Cardiac fibroblast (primary cell): ENCODE results near the gene CHAT.
A peak's percentile ranks its signal among the peaks of the same experiment; 100 is the strongest.
"Not testable (repeated sequence)": the region's sequence is repeated elsewhere in the genome, so short reads cannot be mapped to it uniquely, and the experiment has no call there.

ENCODE experiments used
- DNase-seq, 2 donors: peaks; one replicate each; pipeline versions ENCODE4 v3.0.0 to v3.0.0-alpha.2; 2010; ENCODE audit warnings: low read depth in 2 of 2
- H3K4me3 ChIP-seq, 2 donors: replicated peaks in 1 of 2; 1 replicate in 1 of 2; 2 replicates in 1 of 2; pipeline ENCODE4 v1.5.1; 2011; ENCODE audit warnings: low read depth in 2 of 2, low read length in 2 of 2, mild to moderate bottlenecking in 2 of 2, moderate library complexity in 1 of 2
- TF ChIP-seq, protein P1 (sequence below): IDR thresholded peaks from one replicate; pipeline ENCODE4 v1.5.1; 2011; ENCODE audit warnings: low read depth, mild to moderate bottlenecking, low read length, inconsistent platforms

CHAT gene

DNA sequence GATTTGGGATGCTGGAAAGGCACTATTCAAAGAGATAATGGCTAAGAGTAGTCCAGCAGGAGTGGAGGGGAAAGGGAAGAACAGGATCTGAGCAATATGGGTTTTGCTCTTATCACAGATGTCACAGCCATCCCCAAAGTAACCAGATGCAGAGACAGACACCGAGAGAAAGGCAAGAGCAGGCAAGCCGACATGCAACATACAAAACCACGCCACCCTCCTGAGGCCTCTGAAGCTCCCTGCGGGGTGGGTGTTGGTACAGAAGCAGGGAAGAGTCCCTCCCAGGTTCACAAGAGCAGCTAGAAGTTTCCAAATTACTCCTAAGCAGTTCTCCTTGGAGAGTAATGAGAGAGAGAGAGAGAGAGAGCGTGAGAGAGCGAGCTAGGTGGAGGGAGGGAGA, 54.8 kb downstream of the CHAT start:
- no peak overlapping the region for H3K4me3 ChIP-seq
- no peak for DNase-seq
- TF ChIP-seq, protein P1, sequence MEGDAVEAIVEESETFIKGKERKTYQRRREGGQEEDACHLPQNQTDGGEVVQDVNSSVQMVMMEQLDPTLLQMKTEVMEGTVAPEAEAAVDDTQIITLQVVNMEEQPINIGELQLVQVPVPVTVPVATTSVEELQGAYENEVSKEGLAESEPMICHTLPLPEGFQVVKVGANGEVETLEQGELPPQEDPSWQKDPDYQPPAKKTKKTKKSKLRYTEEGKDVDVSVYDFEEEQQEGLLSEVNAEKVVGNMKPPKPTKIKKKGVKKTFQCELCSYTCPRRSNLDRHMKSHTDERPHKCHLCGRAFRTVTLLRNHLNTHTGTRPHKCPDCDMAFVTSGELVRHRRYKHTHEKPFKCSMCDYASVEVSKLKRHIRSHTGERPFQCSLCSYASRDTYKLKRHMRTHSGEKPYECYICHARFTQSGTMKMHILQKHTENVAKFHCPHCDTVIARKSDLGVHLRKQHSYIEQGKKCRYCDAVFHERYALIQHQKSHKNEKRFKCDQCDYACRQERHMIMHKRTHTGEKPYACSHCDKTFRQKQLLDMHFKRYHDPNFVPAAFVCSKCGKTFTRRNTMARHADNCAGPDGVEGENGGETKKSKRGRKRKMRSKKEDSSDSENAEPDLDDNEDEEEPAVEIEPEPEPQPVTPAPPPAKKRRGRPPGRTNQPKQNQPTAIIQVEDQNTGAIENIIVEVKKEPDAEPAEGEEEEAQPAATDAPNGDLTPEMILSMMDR: no peak

DNA sequence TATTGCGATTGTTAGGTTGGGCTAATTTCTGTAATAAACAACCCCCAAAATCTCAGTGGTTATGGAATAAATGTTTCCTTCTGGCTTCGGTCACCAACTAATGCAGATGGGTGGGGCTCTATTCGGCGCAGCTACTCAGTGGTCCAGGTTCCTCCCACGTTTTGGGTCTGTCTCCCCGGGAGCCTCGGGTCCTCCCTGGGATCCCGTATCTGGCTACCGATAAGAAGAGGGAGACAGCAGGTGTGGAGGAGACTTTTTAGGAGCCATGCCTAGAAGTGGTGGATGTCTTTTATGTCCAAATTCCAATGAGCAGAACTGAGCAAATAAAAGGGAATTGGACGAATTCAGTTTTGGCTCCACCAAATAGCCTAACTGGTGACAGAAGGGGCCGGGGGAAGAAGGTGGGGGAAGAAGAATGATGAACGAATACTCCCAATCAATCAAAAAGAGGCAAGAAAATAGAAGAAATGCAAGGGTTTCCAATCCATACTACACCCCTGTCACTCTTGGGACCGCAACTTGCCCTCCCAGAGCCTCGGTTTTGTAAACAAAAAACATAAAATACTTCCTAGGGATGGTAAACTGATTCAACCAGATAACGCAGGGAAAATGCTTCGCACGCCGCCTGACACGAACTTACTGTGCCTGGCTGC, 65.1 kb downstream of the CHAT start:
- TF ChIP-seq, protein P1: no peak
- H3K4me3 ChIP-seq: peak overlapping the region; percentile 12 to 17

DNA sequence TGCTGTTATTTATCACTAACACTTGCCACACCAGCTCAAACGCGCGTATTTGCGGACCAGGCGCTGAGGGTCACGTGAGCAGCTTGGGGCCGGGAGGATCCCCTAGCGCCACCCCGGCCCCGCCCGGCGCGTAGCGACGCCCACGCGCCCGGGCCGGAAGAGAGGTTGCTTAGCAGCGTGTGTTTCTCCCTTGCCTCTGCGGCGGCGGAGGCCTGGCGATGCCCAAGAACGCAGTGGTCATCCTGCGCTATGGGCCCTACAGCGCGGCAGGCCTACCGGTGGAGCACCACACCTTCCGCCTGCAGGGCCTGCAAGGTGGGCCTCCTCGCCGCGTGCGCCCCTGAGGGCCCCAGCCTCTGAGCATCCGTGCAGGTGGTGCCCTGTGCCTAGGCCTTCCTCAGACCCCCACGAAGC, 65.7 kb downstream of the CHAT start, which contains the start of gene C10orf53:
Gene C10orf53 (plus strand): TSS at position 172 of the 414 bp plus-strand sequence. CDS start 47 bp downstream, at position 219.
- peak; percentile 41 to 73 for DNase-seq
- TF ChIP-seq, protein P1: no peak
- peak within 1 kb of the TSS; percentile 12 to 17 for H3K4me3 ChIP-seq

More for the DNA sequence above, 65.1 kb downstream of the CHAT start:
- DNase-seq: no peak

DNA sequence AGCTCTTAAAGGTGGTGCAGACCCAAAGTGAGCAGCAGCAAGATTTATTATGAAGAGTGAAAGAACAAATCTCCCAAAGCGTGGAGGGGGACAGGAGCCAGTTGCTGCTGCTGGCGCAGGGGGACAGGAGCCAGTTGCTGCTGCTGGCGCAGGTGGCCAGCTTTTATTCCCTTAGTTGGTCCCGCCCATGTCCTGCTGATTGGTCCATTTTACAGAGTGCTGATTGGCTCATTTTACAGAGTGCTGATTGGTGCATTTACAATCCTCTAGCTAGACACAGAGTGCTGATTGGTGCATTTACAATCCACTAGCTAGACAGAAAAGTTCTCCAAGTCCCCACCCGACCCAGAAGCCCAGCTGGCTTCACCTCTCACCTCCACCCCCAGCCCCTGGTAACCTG, 68.6 kb downstream of the CHAT start:
- not testable (repeated sequence) for H3K4me3 ChIP-seq, DNase-seq

DNA sequence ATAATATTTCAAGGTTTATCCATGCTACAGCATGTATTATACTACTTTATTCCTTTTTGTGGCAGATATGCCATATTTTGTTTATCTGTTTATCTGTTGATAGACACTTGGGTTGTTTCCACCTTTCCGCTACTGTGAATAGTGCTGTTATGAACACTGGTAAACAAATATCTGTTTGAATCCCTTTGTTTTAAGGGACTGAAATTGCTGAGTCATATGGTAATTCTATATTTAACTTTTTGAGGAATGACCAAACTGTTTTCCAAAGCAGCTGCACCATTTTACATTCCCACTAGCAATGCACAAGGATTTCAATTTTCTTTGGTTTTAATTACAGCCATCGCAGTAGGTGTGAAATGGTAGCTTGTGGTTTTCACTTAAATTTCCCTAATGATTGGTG, 69.0 kb downstream of the CHAT start:
- TF ChIP-seq, protein P1: no peak
- H3K4me3 ChIP-seq: no peak overlapping the region
- no peak for DNase-seq

DNA sequence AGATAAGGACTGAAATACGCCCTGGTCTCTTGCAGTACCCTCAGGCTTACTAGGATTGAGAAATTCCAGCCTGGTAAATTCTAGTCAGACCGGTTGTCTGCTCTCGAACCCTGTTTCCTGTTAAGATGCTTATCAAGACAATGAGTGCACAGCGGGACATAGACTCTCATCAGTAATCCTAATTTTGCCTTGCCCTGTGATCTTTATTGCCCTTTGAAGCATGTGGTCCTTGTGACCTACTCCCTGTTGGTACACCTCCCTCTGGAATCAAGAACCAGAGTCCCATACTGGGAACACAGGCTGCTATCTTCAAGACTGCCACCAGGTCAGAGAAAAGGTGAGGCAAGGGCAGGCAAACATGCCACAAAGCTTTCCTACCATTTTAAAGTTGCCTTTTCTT, 72.8 kb downstream of the CHAT start:
- TF ChIP-seq, protein P1: no peak
- no peak for DNase-seq
- H3K4me3 ChIP-seq: no peak overlapping the region

DNA sequence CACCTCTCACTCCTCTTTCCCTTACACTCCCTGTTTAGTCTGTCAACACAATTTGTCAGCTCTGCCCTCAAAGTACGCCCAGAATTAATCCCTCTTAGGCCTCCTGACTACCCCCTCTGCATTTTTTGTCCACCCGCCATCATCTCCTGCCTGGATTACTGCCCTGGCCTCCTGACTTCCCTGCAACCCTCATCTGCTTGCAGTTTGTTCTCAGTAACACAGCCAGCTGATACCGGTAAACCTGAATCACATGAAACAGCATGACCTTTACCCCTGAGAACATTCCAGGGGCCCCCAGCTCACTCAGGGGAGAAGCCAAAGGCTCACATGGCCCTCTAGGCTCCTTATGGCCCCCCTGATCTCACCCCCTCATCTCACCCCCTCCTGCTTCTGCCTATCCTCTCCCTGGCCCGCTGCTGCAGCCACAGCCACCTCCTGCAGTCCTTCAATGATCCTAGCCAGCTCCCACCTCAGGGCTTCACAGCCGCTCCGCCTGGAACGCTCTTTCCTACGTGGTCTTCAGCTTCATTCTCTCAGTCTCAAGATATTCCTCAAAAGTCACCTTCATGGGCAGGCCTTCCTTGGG, 74.5 kb downstream of the CHAT start:
- DNase-seq: no peak
- TF ChIP-seq, protein P1: no peak

More for the DNA sequence above, 74.5 kb downstream of the CHAT start:
- H3K4me3 ChIP-seq: no peak overlapping the region
